Kidney (tissue), 14 donors: ENCODE results near the gene TOR1A. TPM values are rescaled to one million over a fixed set of nuclear protein-coding genes. Genes with fewer than 3 reads are reported as not detected.
"Not testable (repeated sequence)": the region's sequence is repeated elsewhere in the genome, so short reads cannot be mapped to it uniquely, and the experiment has no call there.

Experiments
- DNase-seq, 5 donors: peaks; one replicate each; pipeline ENCODE4 v3.0.0-alpha.2; 2013 to 2020
- FAIRE-seq: peaks from 2 replicates; lab custom pipeline; 2012; peaks lifted over from hg19 to GRCh38; lab: Jason Lieb, UNC
- H3K27ac ChIP-seq, 2 donors: one replicate each; pipeline ENCODE4 v1.7.0; 2013; ENCODE audit warnings: low read depth in 2 of 2, low read length in 2 of 2, inconsistent platforms in 1 of 2
- H3K27me3 ChIP-seq: one replicate; pipeline ENCODE4 v1.7.1; 2013; ENCODE audit warnings: low read length, inconsistent platforms; ENCODE audit not compliant: control insufficient read depth, insufficient read depth
- H3K36me3 ChIP-seq, 3 donors: one replicate each; pipeline versions ENCODE4 v1.7.0 to v1.7.1; 2013; ENCODE audit warnings: low read length in 3 of 3, control low read depth in 1 of 3, inconsistent platforms in 1 of 3; ENCODE audit not compliant: insufficient read depth in 3 of 3, control insufficient read depth in 2 of 3
- H3K4me1 ChIP-seq, 3 donors: one replicate each; pipeline versions ENCODE4 v1.7.0 to v1.7.1; 2013; ENCODE audit warnings: low read length in 3 of 3, inconsistent platforms in 1 of 3, low read depth in 1 of 3; ENCODE audit not compliant: control insufficient read depth in 2 of 3, insufficient read depth in 2 of 3
- H3K4me3 ChIP-seq, 3 donors: one replicate each; pipeline versions ENCODE4 v1.7.0 to v1.8.1; 2013; ENCODE audit warnings: low read length in 3 of 3, control low read depth in 1 of 3, inconsistent platforms in 1 of 3
- H3K9ac ChIP-seq, 3 donors: one replicate each; pipeline versions ENCODE4 v1.7.0 to v1.7.1; 2013; ENCODE audit warnings: low read length in 3 of 3, control low read depth in 1 of 3, inconsistent platforms in 1 of 3
- H3K9me3 ChIP-seq, 3 donors: one replicate each; pipeline versions ENCODE4 v1.7.0 to v1.7.1; 2013; ENCODE audit warnings: low read length in 3 of 3, control low read depth in 1 of 3, inconsistent platforms in 1 of 3; ENCODE audit not compliant: control insufficient read depth in 2 of 3, insufficient read depth in 1 of 3
- CTCF ChIP-seq: IDR thresholded peaks from 3 replicates; pipeline ENCODE4 v1.5.1; 2012; ENCODE audit warnings: mild to moderate bottlenecking, moderate library complexity, borderline replicate concordance; ENCODE audit not compliant: insufficient read depth; ENCODE audit errors: extremely low read depth
- intact Hi-C: fragments of 100-400 bp; cut with DNase I; formaldehyde crosslinking; loops from one replicate; pipeline ENCODE4 v1.11.1; 2022
- polyA plus RNA-seq: library from polyadenylated mRNA; stranded (reverse); fragments of 350-450 nt; fragmentation: Illumina TruSeq; extraction: RNeasy Lipid Tissue Mini Kit (QIAGEN cat#74804); gene quantifications from one replicate; pipeline ENCODE4 v1.2.3, GENCODE V29; 2014; ENCODE audit warnings: low read depth, low replicate concordance; ENCODE audit not compliant: insufficient read depth
- total RNA-seq: library from RNA; stranded (reverse); fragmentation: NEBNext Ultra II Directional; extraction: Animal tissue kit (Norgen Biotek cat#: 25700); gene quantifications from one replicate; pipeline ENCODE4 v1.2.1, GENCODE V29; 2021
- donor health status: control.
- donor health status: control.
- donor health status: control.
- donor health status: control.
- donor health status: control.
- donor health status: DM: yes; HTN: yes; CAD: no.
- donor health status: Normal renal cell carcinoma (clear cell type).

TOR1A gene
- total and polyA plus RNA-seq, 2 donors from 2014 or later: 24.6 to 29.2 TPM

- Histone ChIP-seq H3K4me3 (no peak overlapping the region), H3K27ac (no peak overlapping the region), H3K4me1 (peaks cover 0 to 4% (median 4%) of the 10 kb centered on the region in 3 donors), H3K36me3 (no peaks in the 10 kb centered on the region), H3K9me3 (no peaks in the 10 kb centered on the region), H3K27me3 (no peaks in the 10 kb centered on the region), H3K9ac (no peak overlapping the region)
- DNase-seq (no peak), FAIRE-seq (no peak)
- intact Hi-C loops: no loop called here
- no peak for TF ChIP-seq CTCF
Observed at GRCh38 chr9:129798973-129799372, 25.0 kb downstream of the TOR1A start.

DNA sequence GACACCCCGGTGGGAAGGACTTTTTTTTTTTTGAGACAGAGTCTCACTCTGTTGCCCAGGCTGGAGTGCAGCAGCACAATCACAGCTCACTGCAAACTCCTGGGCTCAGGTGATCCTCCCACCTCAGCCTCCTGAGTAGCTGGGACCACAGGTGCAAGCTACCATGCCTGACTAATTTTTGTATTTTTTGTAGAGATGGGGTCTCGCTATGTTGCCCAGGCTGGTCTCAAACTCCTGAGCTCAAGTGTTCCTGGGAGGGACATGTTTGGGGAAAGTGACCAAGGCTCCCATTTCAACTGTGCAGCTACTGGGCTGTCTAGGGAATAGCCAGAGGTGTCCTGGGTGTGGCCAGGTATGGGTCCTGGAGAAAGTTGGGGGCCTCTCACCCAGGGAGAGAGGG lies 27.9 kb downstream of the TOR1A start:
- H3K36me3 ChIP-seq, FAIRE-seq, H3K27me3 ChIP-seq, intact Hi-C loops, H3K4me1 ChIP-seq, H3K9ac ChIP-seq, H3K4me3 ChIP-seq, H3K9me3 ChIP-seq, DNase-seq, H3K27ac ChIP-seq: not testable (repeated sequence)

DNA sequence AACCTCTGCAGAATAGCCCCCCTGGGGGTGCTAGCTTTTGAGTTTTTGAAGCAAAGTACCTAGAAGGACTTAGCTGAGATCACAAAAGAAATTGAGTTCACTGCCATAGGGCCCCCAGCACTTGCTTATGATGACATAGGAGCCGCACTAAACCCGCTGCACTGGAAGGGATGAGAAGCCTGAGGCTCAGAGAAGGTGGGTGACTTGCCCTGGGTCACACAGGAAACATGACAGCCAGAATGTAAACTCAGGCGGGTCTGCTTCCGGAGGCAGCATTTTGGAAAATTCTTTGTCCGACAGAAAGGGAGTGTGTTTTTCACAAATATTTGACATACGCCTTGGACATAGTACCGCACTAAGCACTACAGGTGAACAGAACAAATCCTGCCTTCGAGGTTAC lies 29.4 kb downstream of the TOR1A start:
- no peaks in the 10 kb centered on the region for H3K4me1 ChIP-seq
- DNase-seq (no peak), FAIRE-seq (no peak)
- no peak overlapping the region for H3K27ac ChIP-seq
- no peak overlapping the region for H3K4me3 ChIP-seq
- intact Hi-C loops: no loop called here
- H3K27me3 ChIP-seq: no peaks in the 10 kb centered on the region
- no peaks in the 10 kb centered on the region for H3K9me3 ChIP-seq
- H3K9ac ChIP-seq: no peak overlapping the region
- no peaks in the 10 kb centered on the region for H3K36me3 ChIP-seq
- no peak for TF ChIP-seq CTCF

DNA sequence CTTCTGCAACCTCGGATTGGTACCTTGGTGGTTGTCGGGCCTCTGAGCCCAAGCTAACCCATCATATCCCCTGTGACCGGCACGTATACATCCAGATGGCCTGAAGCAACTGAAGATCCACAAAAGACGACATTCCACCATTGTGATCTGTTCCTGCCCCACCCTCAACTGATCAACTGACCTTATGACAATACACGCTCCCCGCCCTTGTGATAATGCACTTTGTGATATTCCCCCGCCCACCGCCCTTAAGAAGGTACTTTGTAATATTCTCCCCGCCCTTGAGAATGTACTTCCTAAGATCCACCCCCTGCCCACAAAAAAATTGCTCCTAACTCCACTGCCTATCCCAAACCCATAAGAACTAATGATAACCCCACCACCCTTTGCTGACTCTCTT lies 37.5 kb downstream of the TOR1A start:
- intact Hi-C loops: loop anchor here (10.0 kb wide), 2 partner anchors 142 to 662 kb away; partner anchors contain the start of gene ASB6
- DNase-seq (no peak), FAIRE-seq (no peak)
- H3K4me1 ChIP-seq: no peaks in the 10 kb centered on the region
- no peaks in the 10 kb centered on the region for H3K9me3 ChIP-seq
- H3K27ac ChIP-seq: no peak overlapping the region
- no peaks in the 10 kb centered on the region for H3K27me3 ChIP-seq
- no peak overlapping the region for H3K4me3 ChIP-seq
- H3K36me3 ChIP-seq: no peaks in the 10 kb centered on the region
- TF ChIP-seq CTCF: no peak
- no peak overlapping the region for H3K9ac ChIP-seq
